G401.6 (cell line): ENCODE results near the gene URGCP.
"Not testable (repeated sequence)": the region's sequence is repeated elsewhere in the genome, so short reads cannot be mapped to it uniquely, and the experiment has no call there.

Experiments
- FAIRE-seq: peaks from 2 replicates; lab custom pipeline; 2012; peaks lifted over from hg19 to GRCh38; lab: Jason Lieb, UNC

URGCP gene

GRCh38 chr7:43872406-43873110 is 33.8 kb downstream of the URGCP start:
- FAIRE-seq, result no peak

- no peak for FAIRE-seq
These were observed 35.3 kb downstream of the URGCP start for GRCh38 chr7:43871064-43871463.

- no peak for FAIRE-seq
These were observed 36.1 kb downstream of the URGCP start for GRCh38 chr7:43870316-43870715.

- no peak for FAIRE-seq
These were observed 36.5 kb downstream of the URGCP start for GRCh38 chr7:43869867-43870240.

- peak; percentile 69 for FAIRE-seq
These were observed 37.2 kb downstream of the URGCP start, which contains the start of gene MRPS24 for GRCh38 chr7:43869006-43869866. TSS of gene MRPS24 (minus strand) at chr7:43869517. CDS start at chr7:43869495, 22 bp downstream.

- FAIRE-seq, result no peak
These were observed 37.8 kb downstream of the URGCP start for GRCh38 chr7:43868681-43869005.

GRCh38 chr7:43868181-43868580 is 38.2 kb downstream of the URGCP start:
- no peak for FAIRE-seq

GRCh38 chr7:43865277-43865676 is 41.1 kb downstream of the URGCP start:
- no peak for FAIRE-seq

GRCh38 chr7:43864126-43864525 is 42.3 kb downstream of the URGCP start:
- no peak for FAIRE-seq

- FAIRE-seq, result no peak
These were observed 49.4 kb downstream of the URGCP start for GRCh38 chr7:43856996-43857395.

- FAIRE-seq, result no peak
These were observed 50.1 kb downstream of the URGCP start for GRCh38 chr7:43856316-43856715.

- FAIRE-seq, result no peak
These were observed 51.2 kb downstream of the URGCP start for GRCh38 chr7:43855176-43855575.

- FAIRE-seq, result no peak
These were observed 54.6 kb downstream of the URGCP start for GRCh38 chr7:43851805-43852204.

GRCh38 chr7:43850348-43851116 is 55.9 kb downstream of the URGCP start:
- FAIRE-seq, result no peak

GRCh38 chr7:43849047-43849446 is 57.3 kb downstream of the URGCP start:
- no peak for FAIRE-seq

GRCh38 chr7:43847496-43847895 is 58.9 kb downstream of the URGCP start:
- no peak for FAIRE-seq

GRCh38 chr7:43844662-43845061 is 61.7 kb downstream of the URGCP start:
- FAIRE-seq, result no peak

GRCh38 chr7:43844257-43844656 is 62.1 kb downstream of the URGCP start:
- no peak for FAIRE-seq

GRCh38 chr7:43843296-43843695 is 63.1 kb downstream of the URGCP start:
- FAIRE-seq, result no peak

GRCh38 chr7:43838201-43838658 is 68.2 kb downstream of the URGCP start:
- no peak for FAIRE-seq

- no peak for FAIRE-seq
These were observed 71.7 kb downstream of the URGCP start for GRCh38 chr7:43834463-43835251.

- not testable (repeated sequence) for FAIRE-seq
These were observed 75.5 kb downstream of the URGCP start for GRCh38 chr7:43830917-43831316.
